ENCODE results near the gene ARHGAP19.

DNA sequence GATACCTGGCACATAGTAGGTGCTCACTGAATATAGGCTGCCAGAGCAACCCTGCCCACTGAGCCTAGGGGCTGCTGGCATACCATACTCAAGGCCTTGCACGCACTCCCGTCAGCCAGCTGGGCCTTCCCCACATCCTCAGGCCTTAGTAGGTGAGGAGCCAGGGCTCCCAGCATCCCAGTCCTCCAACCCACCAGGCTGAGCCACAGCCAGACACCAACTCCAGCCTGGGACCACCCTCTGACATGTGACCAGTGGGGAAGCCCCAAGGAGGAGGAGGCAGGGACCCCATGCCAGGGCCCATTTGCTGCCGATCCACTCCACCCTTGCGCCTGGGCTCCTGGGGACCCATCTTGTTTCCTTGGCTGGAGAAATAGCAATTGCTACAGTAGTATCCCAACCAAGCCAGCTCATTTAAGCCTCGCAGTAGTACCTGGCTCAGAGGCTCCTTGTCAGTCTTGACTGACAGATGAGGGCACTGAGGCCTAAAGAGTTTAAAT is 118.1 kb downstream of the ARHGAP19 start:
- TF ChIP-seq CTCF (IDR thresholded peaks at IDR 0.05; ENCODE audit: control extremely low read depth in 1 of 3, insufficient read depth in 1 of 3, low read depth in 1 of 3, low read length in 3 of 3) (no peak), USF2 (IDR thresholded peaks at IDR 0.05; ENCODE audit: low read length) (no peak), PHF8 (conservative IDR thresholded peaks at IDR 0.05; ENCODE audit: low read depth, low read length) (no peak), GABPA (IDR thresholded peaks at IDR 0.05; ENCODE audit: borderline replicate concordance, insufficient read depth, low read length) (no peak), JUND (IDR thresholded peaks at IDR 0.05; ENCODE audit: low read length) (no peak), EZH2 (IDR thresholded peaks at IDR 0.05; ENCODE audit: low read depth, low read length, severe bottlenecking) (no peak), POLR2A (IDR thresholded peaks at IDR 0.05; ENCODE audit: control extremely low read depth in 1 of 2, low read depth in 2 of 2, low read length in 2 of 2) (no peak)
